K562 (cell line): ENCODE results near the gene MIS18A. TPM values are rescaled to one million over a fixed set of nuclear protein-coding genes. Genes with fewer than 3 reads are reported as not detected.
A peak's percentile ranks its signal among the peaks of the same experiment; 100 is the strongest.

Experiments
- ATAC-seq: fragments of 200-7000 bp; cut with Tn5 transposase; 3 replicates; pipeline ENCODE4 v1.9.1; 2020; ENCODE audit warnings: moderate library complexity
- BruUV-seq: library from RNA; stranded (reverse); fragments of 400-500 nt; replicated peaks from 2 replicates; lab custom pipeline; 2021; lab: Mats Ljungman, UMichigan
- CTCF ChIA-PET: fragments of 300-600 bp; formaldehyde crosslinking; extraction: SDS; loops from one replicate; lab custom pipeline; 2021; ENCODE audit warnings: low intra/inter-chr PET ratio; lab: Yijun Ruan, JAX
- POLR2A ChIA-PET: fragments of 300-600, 350-650 bp; sonication (Branson Sonifier 250); formaldehyde crosslinking; extraction: SDS; loops from one replicate; lab custom pipeline; 2021; ENCODE audit warnings: antibody characterized with exemption, inconsistent platforms; lab: Yijun Ruan, JAX
- DNase-seq, 4 experiments: peaks; one replicate each; pipeline versions ENCODE4 v3.0.0 to v3.0.0-alpha.2; 2011 to 2018; ENCODE audit warnings: low spot score in 3 of 4, mixed read lengths in 3 of 4; ENCODE audit errors: extremely low read depth in 1 of 4
- FAIRE-seq: peaks from 2 replicates; lab custom pipeline; 2011; peaks lifted over from hg19 to GRCh38; lab: Jason Lieb, UNC
- H2AFZ ChIP-seq: 2 replicates; pipeline ENCODE4 v1.6.0; 2011; ENCODE audit warnings: low read depth, low read length, control low read depth, inconsistent platforms
- H3K27ac ChIP-seq: fragments of 200-600 bp; 3 replicates; pipeline ENCODE4 v1.8.0; 2011; ENCODE audit warnings: low read depth, mild to moderate bottlenecking, control low read depth, inconsistent platforms, low read length, moderate library complexity, mixed read lengths; ENCODE audit errors: extremely low read depth
- H3K27me3 ChIP-seq, 2 experiments: fragments of 300-600 bp in 1 of 2; 2 replicates in 1 of 2; 3 replicates in 1 of 2; pipeline versions ENCODE4 v1.6.0 to v1.8.0; 2011; ENCODE audit warnings: inconsistent platforms in 2 of 2, low read length in 2 of 2, mild to moderate bottlenecking in 1 of 2, mixed read lengths in 1 of 2, moderate library complexity in 1 of 2; ENCODE audit not compliant: control insufficient read depth in 2 of 2, insufficient read depth in 2 of 2
- H3K36me3 ChIP-seq: fragments of 300-600 bp; 3 replicates; pipeline ENCODE4 v1.8.0; 2011; ENCODE audit warnings: mild to moderate bottlenecking, low read length, inconsistent platforms; ENCODE audit not compliant: control insufficient read depth, insufficient read depth
- H3K4me1 ChIP-seq, 2 experiments: fragments of 200-600 bp in 1 of 2; replicated peaks in 1 of 2; 2 replicates in 1 of 2; 3 replicates in 1 of 2; pipeline versions ENCODE4 v1.5.1 to v1.8.0; 2011; ENCODE audit warnings: inconsistent platforms in 2 of 2, low read length in 2 of 2, mild to moderate bottlenecking in 1 of 2, mixed read lengths in 1 of 2, moderate library complexity in 1 of 2; ENCODE audit not compliant: control insufficient read depth in 2 of 2, insufficient read depth in 2 of 2
- H3K4me2 ChIP-seq: 2 replicates; pipeline ENCODE4 v1.6.1; 2011; ENCODE audit warnings: low read length, control low read depth, inconsistent platforms, mixed read lengths; ENCODE audit not compliant: insufficient read depth
- H3K4me3 ChIP-seq: fragments of 200-600 bp; sonication (generic), shearing (Covaris generic); 2 replicates; pipeline ENCODE4 v1.5.1; 2016; ENCODE audit warnings: control low read depth, inconsistent platforms
- H3K79me2 ChIP-seq: fragments of 200-600 bp; 3 replicates; pipeline ENCODE4 v1.8.0; 2011; ENCODE audit warnings: low read length, inconsistent platforms; ENCODE audit not compliant: control insufficient read depth, insufficient read depth
- H3K9ac ChIP-seq, 2 experiments: 2 replicates each; pipeline versions ENCODE4 v1.6.0 to v1.6.1; 2011; ENCODE audit warnings: low read depth in 2 of 2, low read length in 2 of 2, control low read depth in 1 of 2, inconsistent platforms in 1 of 2, mild to moderate bottlenecking in 1 of 2, mixed read lengths in 1 of 2; ENCODE audit not compliant: insufficient read depth in 1 of 2
- H3K9me1 ChIP-seq: one replicate; pipeline ENCODE4 v1.6.0; 2011; ENCODE audit warnings: inconsistent platforms, mild to moderate bottlenecking, low read length, moderate library complexity; ENCODE audit not compliant: control insufficient read depth, insufficient read depth
- H3K9me3 ChIP-seq: replicated peaks from 2 replicates; pipeline ENCODE4 v1.5.1; 2011; ENCODE audit warnings: low read depth, low read length, inconsistent platforms; ENCODE audit not compliant: control insufficient read depth, insufficient read depth
- H4K20me1 ChIP-seq: replicated peaks from 2 replicates; pipeline ENCODE4 v1.6.1; 2011; ENCODE audit warnings: low read length, inconsistent platforms, mixed read lengths; ENCODE audit not compliant: control insufficient read depth, insufficient read depth
- BHLHE40 ChIP-seq: IDR thresholded peaks from 2 replicates; pipeline ENCODE4 v1.6.1; 2011; ENCODE audit warnings: low read length, improper control_type of control experiment
- FOXJ2 ChIP-seq: fragments of 200-800 bp; sonication (Bioruptor generic); IDR thresholded peaks from 2 replicates; pipeline ENCODE4 v1.6.1; 2016; ENCODE audit warnings: missing genetic modification characterization, missing compliant biosample characterization
- RFX1 ChIP-seq: fragments of 450-650 bp; IDR thresholded peaks from 2 replicates; pipeline ENCODE4 v1.6.1; 2016; ENCODE audit warnings: mild to moderate bottlenecking, moderate library complexity
- WGBS: fragments of 100-300 bp; shearing (Covaris generic); methylation state at CpG from one replicate; pipeline ENCODE4 v1.1.6; 2016; ENCODE audit warnings: low coverage, mixed read lengths; ENCODE audit not compliant: insufficient coverage; ENCODE audit errors: missing lambda C conversion rate; 5-methylcytosine and 5-hydroxymethylcytosine counted together
- in situ Hi-C: fragments of 300-500 bp; cut with MboI; formaldehyde crosslinking; loops from 4 replicates; pipeline ENCODE4 v1.15.0; 2018; ENCODE audit warnings: inconsistent platforms, mixed read lengths
- intact Hi-C: fragments of 100-400 bp; cut with micrococcal nuclease; formaldehyde crosslinking; loops from 2 replicates; pipeline ENCODE4 v1.14.2; 2022
- polyA plus RNA-seq, 8 experiments: library from polyadenylated mRNA; depleted of rRNA in 4 of 8; stranded (reverse) in 5 of 8; unstranded in 3 of 8; fragments of >200 nt; fragmentation: Nextera tagmentation in 2 of 8; fragmentation: Illumina TruSeq in 1 of 8; extraction: Ambion mirVana in 2 of 8; extraction: Trizol in 1 of 8; gene quantifications; 2 replicates each; pipeline versions ENCODE4 v1.2.1 to v1.2.3, GENCODE V29; 2011 to 2014; ENCODE audit warnings: inconsistent platforms in 1 of 8, missing spikeins in 1 of 8
- total RNA-seq, 7 experiments: library from RNA; depleted of rRNA in 6 of 7; stranded (reverse); fragments of >200 nt in 6 of 7; fragmentation: Illumina TruSeq in 2 of 7; extraction: Trizol in 2 of 7; gene quantifications; 2 replicates each; pipeline versions ENCODE4 v1.2.1 to v1.2.3, GENCODE V29; 2011 to 2021; ENCODE audit warnings: low replicate concordance in 1 of 7
- TF ChIP-seq, protein P1 (sequence below), 2 experiments: fragments of 450-650 bp in 1 of 2; sonication (generic) in 1 of 2; formaldehyde crosslinking; conservative IDR thresholded peaks; 2 replicates each; pipeline versions ENCODE4 v1.4.0 to v1.8.1; 2020 to 2022; ENCODE audit warnings: mild to moderate bottlenecking in 1 of 2, missing genetic modification reagents in 1 of 2

Gene MIS18A
- total and polyA plus RNA-seq, 9 of the 15 experiments (the other 6 are each of a cell fraction or from before 2014, with no cell fraction given) = 17.7 to 75.3 (median 60.3) TPM

DNA sequence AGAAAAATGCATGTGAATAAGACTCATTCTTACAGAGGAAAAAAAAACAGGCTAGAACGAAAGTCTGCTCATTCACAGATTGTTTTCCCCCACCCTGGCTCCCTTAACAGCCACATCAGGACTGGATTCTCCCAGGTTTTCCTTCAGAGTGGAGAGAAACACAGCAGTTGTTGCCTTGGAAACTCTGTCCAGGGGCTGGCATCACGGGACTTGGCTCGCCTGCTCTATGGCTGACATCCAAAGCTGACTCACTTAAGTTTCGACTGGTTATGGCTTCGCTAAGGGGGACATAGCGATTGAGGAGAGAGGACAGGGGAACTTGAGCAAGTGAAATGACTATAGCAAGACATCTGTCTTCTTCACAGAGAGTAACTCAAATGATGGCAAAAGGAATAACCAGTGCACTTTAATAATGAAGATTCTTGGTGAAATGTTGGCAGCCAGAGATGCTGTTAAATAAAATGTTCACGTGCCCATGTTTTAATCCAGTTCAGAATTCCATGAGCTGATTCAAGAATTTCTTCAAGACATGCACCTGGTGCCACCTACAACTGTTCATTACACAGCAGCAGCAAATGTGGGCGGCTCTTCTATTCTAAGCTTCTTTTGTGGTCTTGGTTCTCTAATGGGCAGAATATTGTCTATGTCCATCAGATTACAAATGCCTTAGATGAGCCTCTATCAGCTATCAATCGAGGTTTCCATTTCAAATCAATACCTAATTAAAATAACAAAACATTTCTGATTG lies 21.8 kb downstream of the MIS18A start:
- no peak overlapping the region for H3K4me3 ChIP-seq

More for the DNA sequence above, 21.8 kb downstream of the MIS18A start:
- ChIA-PET POLR2A (interaction anchor here (0.9 to 1.2 kb wide), 3 partner anchors 9 to 515 kb away, joined by 3 to 4 read pairs (median 3); partner anchors contain the start of gene PAXBP1), CTCF (interaction anchor here (1.7 to 1.8 kb wide), 2 partner anchors 471 to 1058 kb away, joined by 8 to 10 read pairs; no protein-coding TSS in a partner anchor)
- Histone ChIP-seq H3K9me3 (no peaks in the 10 kb centered on the region), H3K9me1 (no peaks in the 10 kb centered on the region), H2AFZ (no peak overlapping the region), H3K4me1 (0 out of 5 replicates have a peak, but pooled peaks cover 0 to 3% of the 10 kb centered on the region in 2 experiments), H3K9ac (no peak overlapping the region), H3K27me3 (peaks cover 44 to 48% of the 10 kb centered on the region in 2 experiments), H4K20me1 (no peaks in the 10 kb centered on the region), H3K4me2 (no peak overlapping the region), H3K79me2 (no peaks in the 10 kb centered on the region), H3K36me3 (no peaks in the 10 kb centered on the region), H3K27ac (no peak overlapping the region)
- DNase-seq (no peak), ATAC-seq (no peak), FAIRE-seq (no peak)
- TF ChIP-seq, protein P1, sequence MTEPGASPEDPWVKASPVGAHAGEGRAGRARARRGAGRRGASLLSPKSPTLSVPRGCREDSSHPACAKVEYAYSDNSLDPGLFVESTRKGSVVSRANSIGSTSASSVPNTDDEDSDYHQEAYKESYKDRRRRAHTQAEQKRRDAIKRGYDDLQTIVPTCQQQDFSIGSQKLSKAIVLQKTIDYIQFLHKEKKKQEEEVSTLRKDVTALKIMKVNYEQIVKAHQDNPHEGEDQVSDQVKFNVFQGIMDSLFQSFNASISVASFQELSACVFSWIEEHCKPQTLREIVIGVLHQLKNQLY (CRISPR knock-in tag; conservative IDR thresholded peaks at IDR 0.05) = no peak
- TF ChIP-seq BHLHE40 (0 out of 2 replicates have a peak, but pooled peaks have one; percentile 15), FOXJ2 (tag) (peak; percentile 98), RFX1 (peak; percentile 29; the same call in 1 of the 2 replicates)
- intact Hi-C loops (no loop called here), in situ Hi-C loops (no loop called here)
- no TSS peak for BruUV-seq
- under 1% methylated on average over 9 of the region's 9 CpGs for WGBS
